WTC11 (cell line): ENCODE measurements around the gene SMARCA2. TPM values are rescaled to one million over a fixed set of nuclear protein-coding genes. Genes with fewer than 3 reads are reported as not detected.

Source experiments
- ATAC-seq: fragments of 200-7000 bp; cut with Tn5 transposase; 2 replicates; pipeline ENCODE4 v1.10.0; 2021; ENCODE audit warnings: mild to moderate bottlenecking, moderate library complexity
- CTCF ChIA-PET: fragments of 300-600 bp; sonication (Branson Sonifier 250); formaldehyde crosslinking; loops from one replicate; lab custom pipeline; 2021; ENCODE audit warnings: antibody characterized with exemption; lab: Charles Lee
- POLR2A ChIA-PET: fragments of 350-600 bp; sonication (Branson Sonifier 250); formaldehyde crosslinking; loops from one replicate; lab custom pipeline; 2021; ENCODE audit warnings: antibody characterized with exemption; lab: Charles Lee
- DNase-seq: peaks from one replicate; pipeline ENCODE4 v3.0.0; 2021; ENCODE audit warnings: low spot score
- H3K27ac Mint-ChIP-seq: 2 replicates; pipeline ENCODE4 v1.8.0; 2021; ENCODE audit warnings: mixed read lengths
- H3K27me3 Mint-ChIP-seq: 2 replicates; pipeline ENCODE4 v1.8.0; 2021; ENCODE audit warnings: low read depth, mild to moderate bottlenecking, moderate library complexity, mixed read lengths
- H3K36me3 Mint-ChIP-seq: 2 replicates; pipeline ENCODE4 v1.8.0; 2021; ENCODE audit warnings: mixed read lengths
- H3K4me1 Mint-ChIP-seq: 2 replicates; pipeline ENCODE4 v1.8.0; 2022; ENCODE audit warnings: mixed read lengths
- H3K4me3 Mint-ChIP-seq: 2 replicates; pipeline ENCODE4 v1.8.0; 2021; ENCODE audit warnings: mild to moderate bottlenecking, moderate library complexity, mixed read lengths
- H3K9me3 Mint-ChIP-seq: 2 replicates; pipeline ENCODE4 v1.8.0; 2021; ENCODE audit warnings: mixed read lengths
- ATF1 ChIP-seq: sonication (generic); formaldehyde crosslinking; IDR thresholded peaks from 2 replicates; pipeline ENCODE4 v1.8.1; 2023; ENCODE audit warnings: mild to moderate bottlenecking, moderate library complexity, missing genetic modification reagents
- GABPB1 ChIP-seq: sonication (generic); formaldehyde crosslinking; IDR thresholded peaks from 2 replicates; pipeline ENCODE4 v1.8.1; 2023; ENCODE audit warnings: mild to moderate bottlenecking, missing genetic modification reagents
- JUN ChIP-seq: sonication (generic); formaldehyde crosslinking; IDR thresholded peaks from 2 replicates; pipeline ENCODE4 v1.8.0; 2023; ENCODE audit warnings: mild to moderate bottlenecking, missing genetic modification reagents
- NFYB ChIP-seq: sonication (generic); formaldehyde crosslinking; conservative IDR thresholded peaks from 2 replicates; pipeline ENCODE4 v1.8.0; 2022; ENCODE audit warnings: low read depth, missing genetic modification reagents
- TEAD1 ChIP-seq: sonication (generic); formaldehyde crosslinking; IDR thresholded peaks from 2 replicates; pipeline ENCODE4 v1.8.0; 2022; ENCODE audit warnings: mild to moderate bottlenecking, missing genetic modification reagents
- ZNF219 ChIP-seq: sonication (generic); formaldehyde crosslinking; IDR thresholded peaks from 2 replicates; pipeline ENCODE4 v1.8.0; 2023; ENCODE audit warnings: missing genetic modification reagents, mild to moderate bottlenecking, borderline replicate concordance
- ZNF423 ChIP-seq: fragments of 250-450 bp; sonication (Bioruptor Pico); IDR thresholded peaks from 2 replicates; pipeline ENCODE4 v2.1.2; 2022; ENCODE audit warnings: mild to moderate bottlenecking, moderate library complexity
- total RNA-seq: library from RNA; stranded (reverse); gene quantifications from 3 replicates; pipeline ENCODE4 v1.2.3, GENCODE V29; 2021
- TF ChIP-seq, protein P1 (sequence below): sonication (generic); formaldehyde crosslinking; IDR thresholded peaks from 2 replicates; pipeline ENCODE4 v1.8.0; 2022; ENCODE audit warnings: mild to moderate bottlenecking, missing genetic modification reagents
- TF ChIP-seq, protein P2 (sequence below): sonication (generic); formaldehyde crosslinking; IDR thresholded peaks from 2 replicates; pipeline ENCODE4 v1.8.1; 2023; ENCODE audit warnings: mild to moderate bottlenecking, missing genetic modification reagents, moderate library complexity
- TF ChIP-seq, protein P3 (sequence below): sonication (generic); formaldehyde crosslinking; IDR thresholded peaks from 2 replicates; pipeline ENCODE4 v1.8.1; 2023; ENCODE audit warnings: mild to moderate bottlenecking, missing genetic modification reagents
- TF ChIP-seq, protein P4 (sequence below): fragments of 250-450 bp; sonication (Bioruptor Pico); IDR thresholded peaks from 2 replicates; pipeline ENCODE4 v1.9.0; 2021; ENCODE audit warnings: mild to moderate bottlenecking, borderline replicate concordance
- TF ChIP-seq, protein P5 (sequence below): fragments of 200-600 bp; IDR thresholded peaks from 2 replicates; pipeline ENCODE4 v1.8.0; 2022; ENCODE audit warnings: antibody characterized with exemption
- TF ChIP-seq, protein P6 (sequence below): sonication (generic); formaldehyde crosslinking; IDR thresholded peaks from 2 replicates; pipeline ENCODE4 v1.8.0; 2022; ENCODE audit warnings: mild to moderate bottlenecking, missing genetic modification reagents

SMARCA2 gene
- total RNA-seq, 1 experiment from 2014 or later: 20.3 TPM

DNA sequence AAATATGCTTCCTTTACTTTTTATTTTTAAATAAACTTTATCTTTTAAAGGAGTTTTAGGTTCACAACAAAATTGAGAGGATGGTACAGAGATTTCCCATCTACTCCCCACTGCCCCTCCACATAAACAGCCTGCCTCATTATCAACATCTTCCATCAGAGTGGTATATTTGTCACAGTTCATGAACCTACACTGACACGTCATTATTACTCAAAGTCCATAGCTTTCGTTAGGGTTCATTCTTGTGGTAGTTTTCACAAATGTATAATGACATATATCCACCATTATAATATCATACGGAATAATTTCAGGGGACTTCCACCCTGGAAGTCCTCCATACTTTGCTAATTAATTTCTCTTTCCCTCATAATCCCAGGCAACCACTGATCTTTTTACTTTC lies 204.9 kb downstream of the SMARCA2 start (continued):
- TF ChIP-seq JUN (CRISPR knock-in tag): no peak
- TF ChIP-seq, all 79 proteins: peak for 0

DNA sequence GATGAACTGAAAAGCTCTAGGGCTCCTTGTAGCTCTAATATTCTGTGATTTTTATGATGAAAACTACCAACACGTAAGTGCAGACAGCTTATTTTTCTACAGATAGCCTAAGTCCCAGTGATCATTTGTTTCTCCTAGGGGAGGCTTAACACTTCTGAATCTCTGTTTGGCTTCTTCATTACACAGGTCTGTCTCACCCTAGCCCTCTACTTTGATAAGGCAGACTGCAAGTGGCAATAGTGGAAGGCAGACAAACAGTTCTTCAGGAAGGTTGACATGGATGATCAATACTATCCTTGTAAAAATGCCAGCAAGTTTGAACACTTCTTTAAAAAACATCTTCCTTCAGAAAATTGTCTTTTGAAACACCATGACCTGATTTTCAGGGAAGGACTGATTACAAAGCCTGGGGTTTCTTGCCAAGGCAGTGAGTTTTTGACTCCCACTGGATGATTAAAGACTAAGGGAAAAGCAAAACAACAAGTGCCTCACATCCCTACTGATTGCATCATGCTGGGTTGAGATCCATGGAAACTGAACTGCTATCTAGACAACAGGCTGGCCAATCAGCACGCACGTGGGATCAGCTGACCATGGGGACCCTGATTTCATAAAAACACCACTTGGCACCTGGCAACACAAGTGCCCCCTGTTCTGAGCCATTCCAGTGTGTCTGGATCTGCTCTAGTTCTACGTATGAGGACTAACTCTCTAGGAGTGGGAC lies 212.2 kb downstream of the SMARCA2 start:
- peaks cover 36% of the 10 kb centered on the region for H3K9me3 Mint-ChIP-seq
- DNase-seq: no peak
- POLR2A ChIA-PET: interaction anchor here (0.6 kb wide), 1 partner anchor 379 kb away, joined by 10 read pairs; no protein-coding TSS in a partner anchor
- H3K27ac Mint-ChIP-seq: peak overlapping the region; percentile 36
- peaks cover 38% of the 10 kb centered on the region for H3K36me3 Mint-ChIP-seq
- H3K27me3 Mint-ChIP-seq: peaks cover 2% of the 10 kb centered on the region; the same call in 1 of the 2 replicates
- H3K4me1 Mint-ChIP-seq: peaks cover 28% of the 10 kb centered on the region
- no peak; the same call in none of the 2 replicates for ATAC-seq
- TF ChIP-seq, protein P1, sequence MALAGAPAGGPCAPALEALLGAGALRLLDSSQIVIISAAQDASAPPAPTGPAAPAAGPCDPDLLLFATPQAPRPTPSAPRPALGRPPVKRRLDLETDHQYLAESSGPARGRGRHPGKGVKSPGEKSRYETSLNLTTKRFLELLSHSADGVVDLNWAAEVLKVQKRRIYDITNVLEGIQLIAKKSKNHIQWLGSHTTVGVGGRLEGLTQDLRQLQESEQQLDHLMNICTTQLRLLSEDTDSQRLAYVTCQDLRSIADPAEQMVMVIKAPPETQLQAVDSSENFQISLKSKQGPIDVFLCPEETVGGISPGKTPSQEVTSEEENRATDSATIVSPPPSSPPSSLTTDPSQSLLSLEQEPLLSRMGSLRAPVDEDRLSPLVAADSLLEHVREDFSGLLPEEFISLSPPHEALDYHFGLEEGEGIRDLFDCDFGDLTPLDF (CRISPR knock-in tag): no peak
- TF ChIP-seq, protein P2, sequence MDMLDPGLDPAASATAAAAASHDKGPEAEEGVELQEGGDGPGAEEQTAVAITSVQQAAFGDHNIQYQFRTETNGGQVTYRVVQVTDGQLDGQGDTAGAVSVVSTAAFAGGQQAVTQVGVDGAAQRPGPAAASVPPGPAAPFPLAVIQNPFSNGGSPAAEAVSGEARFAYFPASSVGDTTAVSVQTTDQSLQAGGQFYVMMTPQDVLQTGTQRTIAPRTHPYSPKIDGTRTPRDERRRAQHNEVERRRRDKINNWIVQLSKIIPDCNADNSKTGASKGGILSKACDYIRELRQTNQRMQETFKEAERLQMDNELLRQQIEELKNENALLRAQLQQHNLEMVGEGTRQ (CRISPR knock-in tag): peak; percentile 33; the same call in 1 of the 2 replicates
- TF ChIP-seq GABPB1 (CRISPR knock-in tag): peak; percentile 91
- 0 out of 2 replicates have a peak, but pooled peaks have one; percentile 21 for TF ChIP-seq NFYB
- no peak overlapping the region for H3K4me3 Mint-ChIP-seq
- CTCF ChIA-PET: interaction anchor here (1.0 to 2.4 kb wide), 3 partner anchors 14 to 80 kb away, joined by 4 to 7 read pairs (median 5); no protein-coding TSS in a partner anchor

DNA sequence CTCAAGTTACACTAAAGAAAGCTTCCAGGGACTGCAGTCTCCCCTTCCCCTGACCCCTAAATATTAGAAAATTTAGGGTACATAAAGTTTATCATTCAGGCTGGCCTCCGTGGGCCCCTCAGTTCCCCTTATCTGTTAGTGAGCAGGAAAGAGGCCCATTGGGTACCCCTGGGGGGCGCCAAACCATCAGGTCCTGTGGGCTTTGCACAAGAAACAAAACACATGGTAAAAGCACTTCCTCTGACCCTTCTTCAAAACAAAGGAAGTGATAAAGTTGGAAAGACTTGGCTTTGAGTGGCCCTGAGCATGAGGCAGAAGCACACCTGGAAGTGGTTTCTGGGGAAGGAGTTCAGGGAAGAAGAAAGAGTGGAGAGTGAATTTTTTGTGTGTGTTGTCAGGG lies 213.0 kb downstream of the SMARCA2 start:
- DNase-seq (peak; percentile 80), ATAC-seq (peak; percentile 94)
- Mint-ChIP-seq H3K4me1 (peaks cover 28% of the 10 kb centered on the region), H3K36me3 (peaks cover 31% of the 10 kb centered on the region), H3K27me3 (0 out of 2 replicates have a peak, but pooled peaks cover 2% of the 10 kb centered on the region), H3K27ac (no peak overlapping the region), H3K9me3 (peaks cover 28% of the 10 kb centered on the region), H3K4me3 (no peak overlapping the region)
- TF ChIP-seq, protein P3, sequence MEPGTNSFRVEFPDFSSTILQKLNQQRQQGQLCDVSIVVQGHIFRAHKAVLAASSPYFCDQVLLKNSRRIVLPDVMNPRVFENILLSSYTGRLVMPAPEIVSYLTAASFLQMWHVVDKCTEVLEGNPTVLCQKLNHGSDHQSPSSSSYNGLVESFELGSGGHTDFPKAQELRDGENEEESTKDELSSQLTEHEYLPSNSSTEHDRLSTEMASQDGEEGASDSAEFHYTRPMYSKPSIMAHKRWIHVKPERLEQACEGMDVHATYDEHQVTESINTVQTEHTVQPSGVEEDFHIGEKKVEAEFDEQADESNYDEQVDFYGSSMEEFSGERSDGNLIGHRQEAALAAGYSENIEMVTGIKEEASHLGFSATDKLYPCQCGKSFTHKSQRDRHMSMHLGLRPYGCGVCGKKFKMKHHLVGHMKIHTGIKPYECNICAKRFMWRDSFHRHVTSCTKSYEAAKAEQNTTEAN (CRISPR knock-in tag): no peak
- TF ChIP-seq, protein P4, sequence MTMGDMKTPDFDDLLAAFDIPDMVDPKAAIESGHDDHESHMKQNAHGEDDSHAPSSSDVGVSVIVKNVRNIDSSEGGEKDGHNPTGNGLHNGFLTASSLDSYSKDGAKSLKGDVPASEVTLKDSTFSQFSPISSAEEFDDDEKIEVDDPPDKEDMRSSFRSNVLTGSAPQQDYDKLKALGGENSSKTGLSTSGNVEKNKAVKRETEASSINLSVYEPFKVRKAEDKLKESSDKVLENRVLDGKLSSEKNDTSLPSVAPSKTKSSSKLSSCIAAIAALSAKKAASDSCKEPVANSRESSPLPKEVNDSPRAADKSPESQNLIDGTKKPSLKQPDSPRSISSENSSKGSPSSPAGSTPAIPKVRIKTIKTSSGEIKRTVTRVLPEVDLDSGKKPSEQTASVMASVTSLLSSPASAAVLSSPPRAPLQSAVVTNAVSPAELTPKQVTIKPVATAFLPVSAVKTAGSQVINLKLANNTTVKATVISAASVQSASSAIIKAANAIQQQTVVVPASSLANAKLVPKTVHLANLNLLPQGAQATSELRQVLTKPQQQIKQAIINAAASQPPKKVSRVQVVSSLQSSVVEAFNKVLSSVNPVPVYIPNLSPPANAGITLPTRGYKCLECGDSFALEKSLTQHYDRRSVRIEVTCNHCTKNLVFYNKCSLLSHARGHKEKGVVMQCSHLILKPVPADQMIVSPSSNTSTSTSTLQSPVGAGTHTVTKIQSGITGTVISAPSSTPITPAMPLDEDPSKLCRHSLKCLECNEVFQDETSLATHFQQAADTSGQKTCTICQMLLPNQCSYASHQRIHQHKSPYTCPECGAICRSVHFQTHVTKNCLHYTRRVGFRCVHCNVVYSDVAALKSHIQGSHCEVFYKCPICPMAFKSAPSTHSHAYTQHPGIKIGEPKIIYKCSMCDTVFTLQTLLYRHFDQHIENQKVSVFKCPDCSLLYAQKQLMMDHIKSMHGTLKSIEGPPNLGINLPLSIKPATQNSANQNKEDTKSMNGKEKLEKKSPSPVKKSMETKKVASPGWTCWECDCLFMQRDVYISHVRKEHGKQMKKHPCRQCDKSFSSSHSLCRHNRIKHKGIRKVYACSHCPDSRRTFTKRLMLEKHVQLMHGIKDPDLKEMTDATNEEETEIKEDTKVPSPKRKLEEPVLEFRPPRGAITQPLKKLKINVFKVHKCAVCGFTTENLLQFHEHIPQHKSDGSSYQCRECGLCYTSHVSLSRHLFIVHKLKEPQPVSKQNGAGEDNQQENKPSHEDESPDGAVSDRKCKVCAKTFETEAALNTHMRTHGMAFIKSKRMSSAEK (CRISPR knock-in tag): 0 out of 2 replicates have a peak, but pooled peaks have one; percentile 33
- no peak for TF ChIP-seq ATF1 (CRISPR knock-in tag)
- TF ChIP-seq, protein P5, sequence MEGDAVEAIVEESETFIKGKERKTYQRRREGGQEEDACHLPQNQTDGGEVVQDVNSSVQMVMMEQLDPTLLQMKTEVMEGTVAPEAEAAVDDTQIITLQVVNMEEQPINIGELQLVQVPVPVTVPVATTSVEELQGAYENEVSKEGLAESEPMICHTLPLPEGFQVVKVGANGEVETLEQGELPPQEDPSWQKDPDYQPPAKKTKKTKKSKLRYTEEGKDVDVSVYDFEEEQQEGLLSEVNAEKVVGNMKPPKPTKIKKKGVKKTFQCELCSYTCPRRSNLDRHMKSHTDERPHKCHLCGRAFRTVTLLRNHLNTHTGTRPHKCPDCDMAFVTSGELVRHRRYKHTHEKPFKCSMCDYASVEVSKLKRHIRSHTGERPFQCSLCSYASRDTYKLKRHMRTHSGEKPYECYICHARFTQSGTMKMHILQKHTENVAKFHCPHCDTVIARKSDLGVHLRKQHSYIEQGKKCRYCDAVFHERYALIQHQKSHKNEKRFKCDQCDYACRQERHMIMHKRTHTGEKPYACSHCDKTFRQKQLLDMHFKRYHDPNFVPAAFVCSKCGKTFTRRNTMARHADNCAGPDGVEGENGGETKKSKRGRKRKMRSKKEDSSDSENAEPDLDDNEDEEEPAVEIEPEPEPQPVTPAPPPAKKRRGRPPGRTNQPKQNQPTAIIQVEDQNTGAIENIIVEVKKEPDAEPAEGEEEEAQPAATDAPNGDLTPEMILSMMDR: peak; percentile 51; the same call in 1 of the 2 replicates
- TF ChIP-seq, protein P6, sequence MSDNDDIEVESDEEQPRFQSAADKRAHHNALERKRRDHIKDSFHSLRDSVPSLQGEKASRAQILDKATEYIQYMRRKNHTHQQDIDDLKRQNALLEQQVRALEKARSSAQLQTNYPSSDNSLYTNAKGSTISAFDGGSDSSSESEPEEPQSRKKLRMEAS (CRISPR knock-in tag): peak; percentile 73
- no peak for TF ChIP-seq ZNF219 (CRISPR knock-in tag)
- no peak for TF ChIP-seq ZNF423 (CRISPR knock-in tag)
- no peak for TF ChIP-seq TEAD1 (CRISPR knock-in tag)
- CTCF ChIA-PET: interaction anchor here (2.4 kb wide), 1 partner anchor 13 kb away, joined by 7 read pairs; no protein-coding TSS in a partner anchor
- POLR2A ChIA-PET: no interaction called here
